ENCODE results near the gene ABCG2. TPM values are rescaled to one million over a fixed set of nuclear protein-coding genes. Genes with fewer than 3 reads are reported as not detected.
A peak's percentile ranks its signal among the peaks of the same experiment; 100 is the strongest.

Gene ABCG2
- total RNA-seq, 4 donors from 2014 or later, result 3.4 to 16.2 (median 7.9) TPM

DNA sequence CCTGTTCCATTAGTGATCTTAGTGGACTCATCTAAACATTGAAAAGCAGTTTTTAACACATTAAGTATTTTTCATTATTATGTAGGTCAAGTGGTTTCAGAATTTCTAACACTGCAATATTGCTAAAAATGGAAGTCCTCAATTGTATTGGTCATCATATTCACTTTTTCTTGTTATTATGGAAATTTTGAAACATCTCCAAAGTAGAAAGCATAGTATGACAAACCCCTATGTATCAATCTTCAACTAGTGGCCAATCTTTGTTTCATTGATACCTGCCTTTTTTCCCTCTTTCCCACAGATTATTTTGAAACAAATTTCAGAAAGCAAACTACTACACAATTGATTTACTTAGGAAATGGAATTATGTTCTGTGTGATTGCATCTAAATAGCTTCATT lies 14.5 kb upstream of the ABCG2 start:
- no peak for DNase-seq (ENCODE audit: low spot score)
- TF ChIP-seq CTCF (IDR thresholded peaks at IDR 0.05), result no peak
- ATAC-seq (ENCODE audit: low FRiP score), result no peak

GRCh38 chr4:88171206-88171605 lies 12.8 kb upstream of the ABCG2 start:
- DNase-seq (ENCODE audit: low spot score) (no peak), ATAC-seq (ENCODE audit: low FRiP score) (no peak)
- no peak for TF ChIP-seq CTCF (IDR thresholded peaks at IDR 0.05)

- no peak for ATAC-seq (ENCODE audit: low FRiP score)
- no peak for DNase-seq (ENCODE audit: low spot score)
- no peak for TF ChIP-seq CTCF (IDR thresholded peaks at IDR 0.05)
Observed at GRCh38 chr4:88169298-88169697, 10.9 kb upstream of the ABCG2 start.

- DNase-seq (ENCODE audit: low spot score), result no peak
- ATAC-seq (ENCODE audit: low FRiP score), result no peak
- no peak for TF ChIP-seq CTCF (IDR thresholded peaks at IDR 0.05)
Observed at GRCh38 chr4:88166608-88167007, 8.2 kb upstream of the ABCG2 start.

DNA sequence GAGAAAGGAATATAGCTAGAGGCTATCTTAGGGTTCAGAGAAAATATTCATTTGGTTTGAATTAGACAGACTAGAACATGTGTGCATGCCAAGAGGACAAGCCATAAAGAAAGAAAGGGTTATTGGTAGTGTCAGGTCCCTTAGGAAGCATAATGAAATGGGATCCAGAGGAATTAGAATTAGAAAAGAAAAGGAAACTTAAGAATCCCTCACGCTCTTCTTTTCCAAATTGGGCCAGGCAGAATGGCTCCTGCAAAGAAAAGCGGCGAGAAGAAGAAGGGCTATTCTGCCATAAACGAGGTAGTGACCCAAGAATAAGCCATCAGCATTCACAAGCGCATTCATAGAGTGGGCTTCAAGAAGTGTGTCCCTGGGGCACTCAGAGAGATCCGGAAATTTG lies 4.9 kb upstream of the ABCG2 start:
- no peak for TF ChIP-seq CTCF (IDR thresholded peaks at IDR 0.05)
- ATAC-seq (ENCODE audit: low FRiP score), result no peak
- no peak for DNase-seq (ENCODE audit: low spot score)

- DNase-seq (ENCODE audit: low spot score), result no peak
- TF ChIP-seq CTCF (IDR thresholded peaks at IDR 0.05), result no peak
- no peak for ATAC-seq (ENCODE audit: low FRiP score)
Observed at GRCh38 chr4:88162626-88163025, 4.2 kb upstream of the ABCG2 start.

- ATAC-seq (ENCODE audit: low FRiP score) (peak; percentile 32), DNase-seq (ENCODE audit: low spot score) (no peak)
- TF ChIP-seq CTCF (IDR thresholded peaks at IDR 0.05), result no peak
Observed at GRCh38 chr4:88159229-88159725, 838 bp upstream of the ABCG2 start.

All from omental fat pad (tissue), 4 donors.